B cell (primary cell): ENCODE measurements around the gene DBNDD2. TPM values are rescaled to one million over a fixed set of nuclear protein-coding genes. Genes with fewer than 3 reads are reported as not detected.

Experiments
- ATAC-seq: fragments of 200-7000 bp; cut with Tn5 transposase; one replicate; pipeline ENCODE4 v1.10.0; 2021; ENCODE audit warnings: low read depth, mild to moderate bottlenecking, moderate number of reproducible peaks, moderate library complexity
- CTCF ChIA-PET: fragments of 350-600 bp; sonication (Branson Sonifier 250); formaldehyde crosslinking; loops from one replicate; lab custom pipeline; 2021; ENCODE audit warnings: antibody characterized with exemption, inconsistent platforms; lab: Charles Lee
- POLR2A ChIA-PET: fragments of 350-600 bp; sonication (Branson Sonifier 250); formaldehyde crosslinking; loops from one replicate; lab custom pipeline; 2021; ENCODE audit warnings: antibody characterized with exemption; lab: Charles Lee
- DNase-seq: peaks from one replicate; pipeline ENCODE4 v3.0.0; 2013
- H2AFZ ChIP-seq: 2 replicates; pipeline ENCODE4 v1.6.1; 2012; ENCODE audit warnings: mild to moderate bottlenecking, low read depth, low read length; ENCODE audit not compliant: insufficient read depth, poor library complexity, severe bottlenecking
- H3K27ac ChIP-seq, 2 donors: 1 replicate in 1 of 2; 2 replicates in 1 of 2; pipeline ENCODE4 v1.5.1; 2012 to 2013; ENCODE audit warnings: low read length in 2 of 2, mild to moderate bottlenecking in 2 of 2, moderate library complexity in 1 of 2
- H3K27me3 ChIP-seq, 4 experiments: fragments of 200-600 bp in 1 of 4; sonication (generic) in 1 of 4; replicated peaks in 1 of 4; 1 replicate in 2 of 4; 2 replicates in 2 of 4; pipeline versions ENCODE4 v1.6.1 to v1.7.0; 2013 to 2016; ENCODE audit warnings: low read length in 3 of 4, mild to moderate bottlenecking in 2 of 4, mixed read lengths in 1 of 4, moderate library complexity in 1 of 4; ENCODE audit not compliant: insufficient read depth in 4 of 4, control insufficient read depth in 3 of 4; ENCODE audit errors: control extremely low read depth in 1 of 4
- H3K36me3 ChIP-seq, 2 experiments: replicated peaks in 1 of 2; 1 replicate in 1 of 2; 2 replicates in 1 of 2; pipeline versions ENCODE4 v1.6.1 to v1.7.1; 2013; ENCODE audit warnings: low read length in 1 of 2; ENCODE audit not compliant: insufficient read depth in 2 of 2, control insufficient read depth in 1 of 2; ENCODE audit errors: control extremely low read depth in 1 of 2, extremely low read depth in 1 of 2
- H3K4me1 ChIP-seq, 2 donors: fragments of 200-600 bp in 1 of 2; sonication (generic) in 1 of 2; 1 replicate in 1 of 2; 2 replicates in 1 of 2; pipeline versions ENCODE4 v1.5.1 to v1.6.1; 2013 to 2017; ENCODE audit warnings: low read length in 2 of 2; ENCODE audit not compliant: control insufficient read depth in 2 of 2, insufficient read depth in 2 of 2
- H3K4me2 ChIP-seq: replicated peaks from 2 replicates; pipeline ENCODE3; 2012; ENCODE audit warnings: mild to moderate bottlenecking, low read depth, low read length; ENCODE audit not compliant: poor library complexity, severe bottlenecking
- H3K4me3 ChIP-seq, 5 experiments: fragments of 200-600 bp in 1 of 5; sonication (generic) in 1 of 5; 1 replicate in 3 of 5; 2 replicates in 2 of 5; pipeline versions ENCODE4 v1.5.1 to v1.7.0; 2011 to 2016; ENCODE audit warnings: low read length in 4 of 5, mild to moderate bottlenecking in 4 of 5, low read depth in 2 of 5, control low read depth in 1 of 5, moderate library complexity in 1 of 5; ENCODE audit not compliant: insufficient read depth in 1 of 5; ENCODE audit errors: control extremely low read depth in 1 of 5, extremely low read depth in 1 of 5
- H3K79me2 ChIP-seq: fragments of 200-600 bp; sonication (generic); one replicate; pipeline ENCODE4 v1.6.0; 2016; ENCODE audit warnings: low read length; ENCODE audit not compliant: control insufficient read depth, insufficient read depth
- H3K9ac ChIP-seq: fragments of 200-600 bp; sonication (generic); 2 replicates; pipeline ENCODE4 v1.6.1; 2017; ENCODE audit warnings: mild to moderate bottlenecking, low read length, moderate library complexity
- H3K9me3 ChIP-seq, 3 donors: one replicate each; pipeline versions ENCODE4 v1.6.1 to v1.7.1; 2013; ENCODE audit warnings: low read length in 2 of 3; ENCODE audit not compliant: control insufficient read depth in 2 of 3, insufficient read depth in 1 of 3; ENCODE audit errors: control extremely low read depth in 1 of 3
- H4K20me1 ChIP-seq: 2 replicates; pipeline ENCODE4 v1.6.0; 2012; ENCODE audit warnings: mild to moderate bottlenecking, low read length; ENCODE audit not compliant: insufficient read depth, control insufficient read depth, poor library complexity, severe bottlenecking
- H3K27ac Mint-ChIP-seq: one replicate; pipeline ENCODE4 v1.8.0; 2021; ENCODE audit warnings: mixed read lengths
- H3K27me3 Mint-ChIP-seq: one replicate; pipeline ENCODE4 v1.8.0; 2021; ENCODE audit warnings: mixed read lengths
- H3K4me1 Mint-ChIP-seq: one replicate; pipeline ENCODE4 v1.8.0; 2021; ENCODE audit warnings: mixed read lengths
- H3K4me3 Mint-ChIP-seq: one replicate; pipeline ENCODE4 v1.8.0; 2021; ENCODE audit warnings: mixed read lengths
- H3K9me3 Mint-ChIP-seq: one replicate; pipeline ENCODE4 v1.8.0; 2022; ENCODE audit warnings: mixed read lengths; ENCODE audit not compliant: insufficient read depth
- CTCF ChIP-seq: fragments of 200-600 bp; IDR thresholded peaks from one replicate; pipeline ENCODE4 v1.8.0; 2022; ENCODE audit warnings: antibody characterized with exemption, mild to moderate bottlenecking
- EZH2 ChIP-seq: IDR thresholded peaks from 2 replicates; pipeline ENCODE4 v1.6.1; 2012; ENCODE audit warnings: borderline replicate concordance, low read depth, mild to moderate bottlenecking, moderate library complexity, low read length; ENCODE audit not compliant: insufficient read depth, poor library complexity, severe bottlenecking
- WGBS: methylation state at CpG from one replicate; pipeline ENCODE4 v1.1.5; 2013; ENCODE audit warnings: missing lambda C conversion rate; ENCODE audit not compliant: insufficient coverage; 5-methylcytosine and 5-hydroxymethylcytosine counted together
- intact Hi-C: fragments of 100-400 bp; cut with micrococcal nuclease; formaldehyde crosslinking; loops from one replicate; pipeline ENCODE4 v1.10.0; 2022
- polyA plus RNA-seq: library from polyadenylated mRNA; depleted of rRNA; stranded (reverse); fragments of >200 nt; gene quantifications from 2 replicates; pipeline ENCODE4 v1.2.3, GENCODE V29; 2012
- total RNA-seq, 2 donors: library from RNA; stranded (reverse); fragments of 120-200 nt in 1 of 2; gene quantifications; 1 replicate in 1 of 2; 2 replicates in 1 of 2; pipeline versions ENCODE4 v1.2.3 to v1.2.4, GENCODE V29; 2013 to 2022

The DBNDD2 gene
- total and polyA plus RNA-seq, 2 donors (not counting 1 experiment from before 2014, with no cell fraction given) = 3.1 to 3.6 TPM

DNA sequence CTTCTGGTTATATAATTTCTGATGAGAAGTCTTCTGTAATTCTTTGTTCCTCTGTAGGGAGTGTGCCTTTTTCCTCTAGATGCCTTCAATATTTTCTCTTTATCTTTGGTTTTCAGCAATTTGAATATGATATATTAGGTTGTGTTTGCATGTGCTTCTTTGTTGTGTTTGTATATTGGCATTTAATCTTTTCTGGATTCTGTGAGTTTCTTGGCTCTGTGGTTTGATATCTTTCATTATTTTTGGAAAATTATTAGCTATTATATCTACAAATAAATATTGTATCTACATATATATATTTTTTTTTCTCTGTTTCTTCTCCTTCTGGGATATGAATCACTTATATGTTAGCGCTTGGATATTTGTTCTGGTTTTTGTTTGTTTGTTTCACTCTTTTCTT, 9.1 kb upstream of the DBNDD2 start:
- H3K36me3 ChIP-seq = peaks cover 0 to 4% of the 10 kb centered on the region in 2 experiments
- ChIA-PET POLR2A (no interaction called here), CTCF (no interaction called here)
- H3K27me3 ChIP-seq = no peaks in the 10 kb centered on the region
- H3K4me2 ChIP-seq = no peak overlapping the region
- Mint-ChIP-seq H3K4me1 (no peaks in the 10 kb centered on the region), H3K9me3 (peaks cover 12% of the 10 kb centered on the region), H3K27me3 (peaks cover 2% of the 10 kb centered on the region), H3K27ac (no peak overlapping the region), H3K4me3 (no peak overlapping the region)
- H4K20me1 ChIP-seq = no peaks in the 10 kb centered on the region
- H3K27ac ChIP-seq = no peak overlapping the region
- no CpG with 5 or more reads among the region's 1 CpG for WGBS
- no peak for DNase-seq
- no peak overlapping the region for H3K9ac ChIP-seq
- H3K79me2 ChIP-seq = peaks cover 19% of the 10 kb centered on the region
- TF ChIP-seq CTCF (no peak), EZH2 (no peak)
- intact Hi-C loops = no loop called here
- H2AFZ ChIP-seq = no peak overlapping the region
- no peaks in the 10 kb centered on the region for H3K4me1 ChIP-seq
- no peak for ATAC-seq
- peaks cover 0 to 20% (median 15%) of the 10 kb centered on the region in 3 donors for H3K9me3 ChIP-seq
- no peak overlapping the region for H3K4me3 ChIP-seq

DNA sequence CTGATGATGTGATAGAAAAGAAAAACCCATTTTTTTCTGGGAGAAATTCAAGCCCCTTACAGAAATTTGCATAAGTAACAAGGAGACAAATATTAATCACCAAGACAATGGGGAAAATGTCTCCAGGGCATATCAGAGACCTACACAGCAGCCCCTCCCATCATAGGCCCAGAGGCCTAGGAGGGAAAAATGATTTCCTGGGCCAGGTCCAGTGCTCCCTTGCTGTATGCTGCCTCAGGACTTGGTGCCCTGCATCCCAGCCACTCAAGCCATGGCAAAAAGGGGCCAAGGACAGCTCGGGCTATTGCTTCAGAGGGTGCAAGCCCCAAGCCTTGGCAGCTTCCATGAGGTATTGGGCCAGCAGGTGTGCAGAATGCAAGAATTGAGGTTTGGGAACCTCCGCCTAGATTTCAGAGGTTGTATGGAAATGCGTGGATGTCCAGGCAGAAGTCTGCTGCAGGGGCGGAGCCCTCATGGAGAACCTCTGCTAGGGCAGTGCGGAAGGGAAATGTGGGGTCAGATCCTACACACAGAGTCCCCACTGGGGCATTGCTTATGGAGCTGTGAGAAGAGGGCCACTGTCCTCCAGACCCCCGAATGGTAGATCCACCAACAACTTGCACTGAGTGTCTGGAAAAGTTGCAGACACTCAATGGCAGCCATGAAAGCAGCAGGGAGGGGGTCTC, 7.6 kb upstream of the DBNDD2 start:
- H3K27me3 Mint-ChIP-seq = peaks cover 6% of the 10 kb centered on the region
- Histone ChIP-seq H4K20me1 (no peaks in the 10 kb centered on the region), H3K4me2 (no peak overlapping the region), H3K79me2 (peaks cover 9% of the 10 kb centered on the region), H3K36me3 (no peaks in the 10 kb centered on the region), H3K9me3 (peaks cover 0 to 20% (median 15%) of the 10 kb centered on the region in 3 donors), H3K4me3 (no peak overlapping the region), H3K27ac (no peak overlapping the region), H2AFZ (no peak overlapping the region), H3K4me1 (peaks cover 3% of the 10 kb centered on the region in 2 donors), H3K27me3 (no peaks in the 10 kb centered on the region), H3K9ac (no peak overlapping the region)
- ChIA-PET CTCF (no interaction called here), POLR2A (no interaction called here)
- TF ChIP-seq CTCF (no peak), EZH2 (no peak)
- no peak overlapping the region for H3K4me3 Mint-ChIP-seq
- H3K4me1 Mint-ChIP-seq = peaks cover 6% of the 10 kb centered on the region
- intact Hi-C loops = no loop called here
- WGBS = over 99% methylated on average over 6 of the region's 6 CpGs
- no peak for DNase-seq
- H3K9me3 Mint-ChIP-seq = peaks cover 12% of the 10 kb centered on the region
- no peak overlapping the region for H3K27ac Mint-ChIP-seq
- ATAC-seq = no peak
